Measurements from ENCODE around the gene OMP. TPM values are rescaled to one million over a fixed set of nuclear protein-coding genes. Genes with fewer than 3 reads are reported as not detected.

The OMP gene
- total and polyA plus RNA-seq, 2 of the 13 experiments (the other 11 are each of a cell fraction or from before 2014, with no cell fraction given) = not detected

- TF ChIP-seq MAX (IDR thresholded peaks at IDR 0.05) (no peak), ZNF580 (CRISPR knock-in tag; IDR thresholded peaks at IDR 0.05; ENCODE audit: borderline replicate concordance, low read depth) (no peak), MED1 (CRISPR knock-in tag; IDR thresholded peaks at IDR 0.05) (no peak), GFI1 (CRISPR knock-in tag; IDR thresholded peaks at IDR 0.05; ENCODE audit: borderline replicate concordance) (no peak), MEF2D (CRISPR knock-in tag; IDR thresholded peaks at IDR 0.05) (no peak), KLF16 (CRISPR knock-in tag; IDR thresholded peaks at IDR 0.05) (no peak), BCL6 (CRISPR knock-in tag; IDR thresholded peaks at IDR 0.05) (peak; percentile 46; the same call in 1 of the 2 replicates)
These were observed 5.3 kb downstream of the OMP start (continued) for GRCh38 chr11:77107950-77108349.

GRCh38 chr11:77108436-77108835 is 5.8 kb downstream of the OMP start:
- Histone ChIP-seq H4K20me1 (ENCODE audit: insufficient read depth, low read length) (no peaks in the 10 kb centered on the region), H3K4me3 (replicated peaks in 1 of 3; ENCODE audit: insufficient read depth in 1 of 3, low read depth in 2 of 3, low read length in 3 of 3) (no peak overlapping the region), H3K9me3 (ENCODE audit: low read length) (no peaks in the 10 kb centered on the region), H3K9ac (ENCODE audit: insufficient read depth, low read depth, low read length) (no peak overlapping the region), H3K4me2 (ENCODE audit: low read depth, low read length) (peak overlapping the region; percentile 27; the same call in 1 of the 2 replicates), H3K4me1 (ENCODE audit: insufficient read depth, low read length) (peaks cover 42% of the 10 kb centered on the region), H3K27me3 (ENCODE audit: control insufficient read depth in 1 of 2, insufficient read depth in 2 of 2, low read length in 2 of 2) (peaks cover 0 to 2% of the 10 kb centered on the region in 2 experiments; a peak in 1 of 5 replicates), H2AFZ (ENCODE audit: low read length) (no peak overlapping the region), H3K27ac (ENCODE audit: extremely low read length, insufficient read depth, low read length) (no peak overlapping the region), H3K36me3 (replicated peaks in 1 of 2; ENCODE audit: control insufficient read depth in 1 of 2, insufficient read depth in 2 of 2, low read length in 2 of 2) (no peaks in the 10 kb centered on the region), H3K79me2 (ENCODE audit: insufficient read depth, low read length) (no peaks in the 10 kb centered on the region)
- TF ChIP-seq TRIM24 (CRISPR knock-in tag; IDR thresholded peaks at IDR 0.05) (no peak), PAWR (CRISPR knock-in tag; IDR thresholded peaks at IDR 0.05; ENCODE audit: borderline replicate concordance) (no peak), ARID5B (CRISPR knock-in tag; IDR thresholded peaks at IDR 0.05) (no peak), ZNF30 (CRISPR knock-in tag; IDR thresholded peaks at IDR 0.05) (no peak), KLF9 (CRISPR knock-in tag; IDR thresholded peaks at IDR 0.05; ENCODE audit: low read depth) (no peak), ISL2 (CRISPR knock-in tag; IDR thresholded peaks at IDR 0.05) (no peak), AKAP8 (CRISPR knock-in tag; IDR thresholded peaks at IDR 0.05) (no peak), HBP1 (CRISPR knock-in tag; IDR thresholded peaks at IDR 0.05; ENCODE audit: low read depth) (no peak), PBX2 (CRISPR knock-in tag; IDR thresholded peaks at IDR 0.05) (no peak), SMC3 (IDR thresholded peaks at IDR 0.05; ENCODE audit: low read length) (no peak), NR2F2 (IDR thresholded peaks at IDR 0.05; ENCODE audit: borderline replicate concordance, low read depth) (no peak)
- 43% methylated on average over 8 of the region's 9 CpGs for WGBS (ENCODE audit: low lambda C conversion rate)
- no TSS peak for BruUV-seq (replicated peaks)
- no peak for FAIRE-seq
- no peak for ATAC-seq
- intact Hi-C loops (cut with micrococcal nuclease; ENCODE audit: unreplicated experiment) (no loop called here), in situ Hi-C loops (cut with HindIII; ENCODE audit: extremely low pct_ligation_motif_present, low pct_unique_long_range_greater_than_20kb) (no loop called here)
- no peak for DNase-seq (ENCODE audit: low spot score)
- POLR2A ChIA-PET = interaction anchor here (0.9 kb wide), 1 partner anchor 12 kb away, joined by 4 read pairs; no protein-coding TSS in a partner anchor
- CTCF ChIA-PET (ENCODE audit: low intra/inter-chr PET ratio, low total read pairs) = no interaction called here

Measured in HepG2 (cell line).